Uterus (tissue), 4 donors: ENCODE results near the gene PPCDC. TPM values are rescaled to one million over a fixed set of nuclear protein-coding genes. Genes with fewer than 3 reads are reported as not detected.
"Not testable (repeated sequence)": the region's sequence is repeated elsewhere in the genome, so short reads cannot be mapped to it uniquely, and the experiment has no call there.

Experiments
- DNase-seq, 2 donors: peaks; one replicate each; pipeline ENCODE4 v3.0.0-alpha.2; 2019 to 2020
- H3K27ac ChIP-seq, 2 donors: fragments of 200-600 bp; sonication (generic); 1 replicate in 1 of 2; 2 replicates in 1 of 2; pipeline ENCODE4 v1.5.1; 2016 to 2018
- H3K27me3 ChIP-seq, 2 donors: fragments of 200-600 bp; sonication (generic); one replicate each; pipeline ENCODE4 v1.5.1; 2018 to 2019; ENCODE audit warnings: control low read depth in 1 of 2
- H3K36me3 ChIP-seq, 2 donors: fragments of 200-600 bp; sonication (generic); one replicate each; pipeline ENCODE4 v1.5.1; 2019; ENCODE audit warnings: control low read depth in 1 of 2
- H3K4me1 ChIP-seq, 2 donors: fragments of 200-600 bp; sonication (generic); one replicate each; pipeline ENCODE4 v1.5.1; 2018 to 2019; ENCODE audit warnings: control low read depth in 1 of 2
- H3K4me3 ChIP-seq, 2 donors: fragments of 200-600 bp; sonication (generic); 1 replicate in 1 of 2; 2 replicates in 1 of 2; pipeline ENCODE4 v1.5.1; 2018 to 2019; ENCODE audit warnings: mild to moderate bottlenecking in 1 of 2
- H3K9me3 ChIP-seq, 2 donors: fragments of 200-600 bp; sonication (generic); one replicate each; pipeline ENCODE4 v1.5.1; 2019; ENCODE audit warnings: control low read depth in 1 of 2
- CTCF ChIP-seq, 4 experiments: fragments of 200-600 bp in 2 of 4; fragments of 450-650 bp in 2 of 4; sonication (generic) in 2 of 4; IDR thresholded peaks; one replicate each; pipeline ENCODE4 v1.5.1; 2016 to 2019; ENCODE audit warnings: antibody characterized with exemption in 4 of 4, mild to moderate bottlenecking in 2 of 4, moderate library complexity in 1 of 4
- POLR2A ChIP-seq, 2 donors: fragments of 450-650 bp; IDR thresholded peaks; one replicate each; pipeline ENCODE4 v1.6.1; 2016; ENCODE audit warnings: antibody characterized with exemption in 2 of 2, mild to moderate bottlenecking in 1 of 2, moderate library complexity in 1 of 2
- intact Hi-C: fragments of 100-400 bp; cut with DNase I; formaldehyde crosslinking; loops from one replicate; pipeline ENCODE4 v1.15.1; 2023; ENCODE audit warnings: low total_unique reads
- total RNA-seq, 4 donors: library from RNA; depleted of rRNA in 3 of 4; stranded (reverse); fragments of >200 nt in 3 of 4; gene quantifications; one replicate each; pipeline versions ENCODE4 v1.1.0 to v1.2.4, GENCODE V29; 2014 to 2023
- donor health status: DM: yes; HTN: yes; CAD: no.

The PPCDC gene
- total RNA-seq, 4 donors from 2014 or later: 1.2 to 22.8 (median 6.9) TPM

- no peak overlapping the region for H3K4me3 ChIP-seq
- intact Hi-C loops: no loop called here
- H3K27me3 ChIP-seq: no peaks in the 10 kb centered on the region
- TF ChIP-seq POLR2A (IDR thresholded peaks at IDR 0.05) (no peak), CTCF (IDR thresholded peaks at IDR 0.05) (no peak)
- H3K36me3 ChIP-seq: no peaks in the 10 kb centered on the region
- no peak for DNase-seq
- no peaks in the 10 kb centered on the region for H3K4me1 ChIP-seq
- no peak overlapping the region for H3K27ac ChIP-seq
- H3K9me3 ChIP-seq: no peaks in the 10 kb centered on the region
These were observed 46.0 kb downstream of the PPCDC start for GRCh38 chr15:75069301-75069925.

- TF ChIP-seq CTCF (IDR thresholded peaks at IDR 0.05): no peak
- Histone ChIP-seq H3K27me3 (no peaks in the 10 kb centered on the region), H3K4me3 (no peak overlapping the region), H3K27ac (no peak overlapping the region), H3K4me1 (no peaks in the 10 kb centered on the region), H3K36me3 (no peaks in the 10 kb centered on the region), H3K9me3 (no peaks in the 10 kb centered on the region)
- intact Hi-C loops: no loop called here
- DNase-seq: no peak
These were observed 47.3 kb downstream of the PPCDC start for GRCh38 chr15:75070674-75071073.

GRCh38 chr15:75073197-75073596, 49.8 kb downstream of the PPCDC start:
- no peaks in the 10 kb centered on the region for H3K4me1 ChIP-seq
- DNase-seq: no peak

GRCh38 chr15:75076277-75076676, 52.9 kb downstream of the PPCDC start:
- intact Hi-C loops: no loop called here
- no peak overlapping the region for H3K27ac ChIP-seq
- H3K36me3 ChIP-seq: no peaks in the 10 kb centered on the region
- DNase-seq: no peak
- H3K9me3 ChIP-seq: no peaks in the 10 kb centered on the region
- no peaks in the 10 kb centered on the region for H3K27me3 ChIP-seq
- H3K4me1 ChIP-seq: no peaks in the 10 kb centered on the region
- TF ChIP-seq POLR2A (IDR thresholded peaks at IDR 0.05): no peak
- TF ChIP-seq CTCF (IDR thresholded peaks at IDR 0.05): no peak
- H3K4me3 ChIP-seq: no peak overlapping the region

More at GRCh38 chr15:75073197-75073596, 49.8 kb downstream of the PPCDC start:
- H3K27me3 ChIP-seq: no peaks in the 10 kb centered on the region
- H3K36me3 ChIP-seq: no peaks in the 10 kb centered on the region
- H3K27ac ChIP-seq: no peak overlapping the region
- intact Hi-C loops: no loop called here
- TF ChIP-seq POLR2A (IDR thresholded peaks at IDR 0.05) (no peak), CTCF (IDR thresholded peaks at IDR 0.05) (no peak)
- no peaks in the 10 kb centered on the region for H3K9me3 ChIP-seq
- H3K4me3 ChIP-seq: no peak overlapping the region

DNA sequence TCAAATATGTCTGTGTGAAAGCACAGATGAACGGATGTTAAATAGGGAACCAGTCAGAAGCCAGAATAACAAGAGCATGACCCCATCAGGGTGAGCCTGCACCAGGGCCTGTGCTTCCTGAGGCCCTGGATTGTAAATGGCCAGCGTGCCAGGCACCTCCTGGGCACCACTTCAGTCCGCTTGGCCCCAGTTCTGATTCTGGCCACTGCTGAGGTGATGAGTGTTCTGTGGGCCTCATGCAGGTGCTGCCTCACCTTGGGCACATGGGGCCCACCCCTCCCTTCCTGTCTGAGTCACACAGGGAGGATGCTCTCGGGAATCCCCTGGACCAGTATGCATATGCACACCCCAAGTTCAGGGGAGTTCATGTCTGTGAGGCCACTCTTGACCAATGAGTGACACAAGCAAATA, 54.2 kb downstream of the PPCDC start:
- H3K36me3 ChIP-seq, H3K27me3 ChIP-seq, H3K4me1 ChIP-seq, DNase-seq, intact Hi-C loops, H3K4me3 ChIP-seq, H3K27ac ChIP-seq, H3K9me3 ChIP-seq: not testable (repeated sequence)

DNA sequence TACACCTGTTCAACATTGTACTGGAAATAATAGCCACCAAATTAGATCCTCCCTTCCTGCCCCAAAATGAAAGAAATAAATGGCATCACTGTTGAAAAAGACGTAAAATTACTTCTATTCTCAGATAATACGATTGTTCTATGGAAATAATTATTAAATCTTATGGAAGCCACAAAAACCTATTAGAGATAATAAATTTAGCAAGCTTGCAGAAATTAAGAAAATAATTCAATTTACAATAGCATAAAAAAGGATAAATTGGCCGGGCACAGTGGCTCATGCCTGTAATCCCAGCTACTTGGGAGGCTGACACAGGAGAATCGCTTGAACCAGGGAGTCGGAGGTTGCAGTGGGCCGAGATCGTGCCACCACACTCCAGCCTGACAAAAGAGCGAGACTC, 57.8 kb downstream of the PPCDC start:
- Histone ChIP-seq H3K9me3 (no peaks in the 10 kb centered on the region), H3K27ac (no peak overlapping the region), H3K4me3 (no peak overlapping the region), H3K4me1 (no peaks in the 10 kb centered on the region), H3K36me3 (no peaks in the 10 kb centered on the region), H3K27me3 (no peaks in the 10 kb centered on the region)
- TF ChIP-seq CTCF (IDR thresholded peaks at IDR 0.05): no peak
- TF ChIP-seq POLR2A (IDR thresholded peaks at IDR 0.05): no peak
- intact Hi-C loops: no loop called here
- DNase-seq: no peak
